Epidermal melanocyte (primary cell): ENCODE results near the gene CDYL2.

Experiments used
- DNase-seq: peaks from one replicate; pipeline ENCODE4 v3.0.0; 2011; ENCODE audit warnings: low spot score; ENCODE audit not compliant: insufficient read length

Gene CDYL2

GRCh38 chr16:80552277-80552676 lies 252.1 kb downstream of the CDYL2 start:
- no peak for DNase-seq
